SU-DHL-6 (cell line): ENCODE data around the gene RGL3.

ENCODE experiments used
- CTCF ChIP-seq: fragments of 200-600 bp; sonication (generic); IDR thresholded peaks from one replicate; pipeline ENCODE4 v1.5.1; 2017; ENCODE audit warnings: antibody characterized with exemption, mild to moderate bottlenecking, low read length, moderate library complexity; ENCODE audit not compliant: insufficient read depth, poor library complexity, severe bottlenecking
- EZH2phosphoT487 ChIP-seq: fragments of 200-600 bp; sonication (generic), shearing (Covaris generic); conservative IDR thresholded peaks from 2 replicates; pipeline ENCODE4 v1.6.1; 2018; ENCODE audit warnings: mild to moderate bottlenecking, antibody characterized with exemption, low read length, moderate library complexity, mixed read lengths

- no peak for TF ChIP-seq CTCF
- TF ChIP-seq EZH2phosphoT487: no peak
Observed at GRCh38 chr19:11447347-11448262, 28.5 kb upstream of the RGL3 start.
